ENCODE measurements around the gene LRP1.

Gene LRP1

GRCh38 chr12:57210926-57211692 is 82.8 kb downstream of the LRP1 start:
- no peak for DNase-seq (ENCODE audit: low read depth in 2 of 2)

- no peak for DNase-seq (ENCODE audit: low read depth in 2 of 2)
These were observed 83.8 kb downstream of the LRP1 start for GRCh38 chr12:57211791-57212700.

DNA sequence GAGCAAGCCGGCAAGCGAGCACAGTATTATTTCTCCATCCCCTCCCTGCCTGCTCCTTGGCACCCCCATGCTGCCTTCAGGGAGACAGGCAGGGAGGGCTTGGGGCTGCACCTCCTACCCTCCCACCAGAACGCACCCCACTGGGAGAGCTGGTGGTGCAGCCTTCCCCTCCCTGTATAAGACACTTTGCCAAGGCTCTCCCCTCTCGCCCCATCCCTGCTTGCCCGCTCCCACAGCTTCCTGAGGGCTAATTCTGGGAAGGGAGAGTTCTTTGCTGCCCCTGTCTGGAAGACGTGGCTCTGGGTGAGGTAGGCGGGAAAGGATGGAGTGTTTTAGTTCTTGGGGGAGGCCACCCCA is 84.4 kb downstream of the LRP1 start:
- DNase-seq (ENCODE audit: low read depth in 2 of 2): no peak

DNA sequence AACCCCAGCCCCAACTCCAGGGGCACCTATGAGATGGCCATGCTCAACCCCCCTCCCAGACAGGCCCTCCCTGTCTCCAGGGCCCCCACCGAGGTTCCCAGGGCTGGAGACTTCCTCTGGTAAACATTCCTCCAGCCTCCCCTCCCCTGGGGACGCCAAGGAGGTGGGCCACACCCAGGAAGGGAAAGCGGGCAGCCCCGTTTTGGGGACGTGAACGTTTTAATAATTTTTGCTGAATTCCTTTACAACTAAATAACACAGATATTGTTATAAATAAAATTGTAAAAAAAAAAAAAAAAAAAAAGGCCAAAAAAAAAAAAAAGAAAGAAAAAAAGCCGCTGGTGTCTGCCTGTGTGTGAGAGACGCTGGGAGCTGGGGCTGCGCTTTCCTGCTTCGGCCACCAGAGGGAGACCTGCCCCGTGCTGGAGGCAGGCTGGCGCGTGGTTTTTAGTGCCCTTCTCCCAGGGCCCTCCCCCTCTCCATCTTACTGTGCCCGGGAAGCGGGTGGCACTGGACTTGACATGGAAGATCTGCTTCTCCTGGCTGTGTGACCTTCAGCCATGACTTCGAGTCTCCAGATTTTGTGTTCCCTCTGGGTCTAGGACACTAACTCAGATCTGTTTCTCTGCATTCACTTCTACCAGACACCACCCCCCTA is 84.9 kb downstream of the LRP1 start:
- peak; percentile 69 to 71 for DNase-seq (ENCODE audit: low read depth in 2 of 2)

DNA sequence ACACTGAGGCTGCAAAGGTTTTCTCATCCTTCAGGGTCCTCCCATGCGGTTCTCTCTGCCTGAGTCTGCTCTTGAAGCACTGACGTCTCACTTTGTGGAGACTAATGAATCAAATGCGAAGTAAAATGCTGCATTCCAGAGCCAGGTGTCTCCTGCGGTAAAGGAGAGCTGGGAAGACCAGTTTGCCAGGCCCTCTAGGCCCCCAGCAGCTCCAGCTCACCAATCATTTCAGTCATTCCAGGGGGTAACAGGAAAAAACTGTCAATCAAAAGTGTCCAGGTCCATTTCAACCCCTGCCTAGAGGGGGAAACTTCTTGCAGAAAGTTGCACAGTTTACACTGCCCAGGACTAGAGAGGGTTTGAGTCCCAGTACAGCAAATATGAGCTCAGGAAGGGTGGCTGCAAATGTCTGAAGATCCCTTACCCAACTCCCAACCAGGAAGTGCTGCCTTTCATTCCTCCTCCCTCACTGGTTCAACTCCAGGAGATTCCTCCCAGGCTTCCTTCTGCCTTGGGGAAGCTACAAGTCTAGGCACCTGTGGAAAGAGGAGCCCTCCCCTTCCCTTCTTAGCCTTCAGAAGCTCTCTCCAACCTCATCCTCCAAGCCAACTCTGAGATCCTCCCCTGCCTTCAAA is 85.6 kb downstream of the LRP1 start:
- no peak for DNase-seq (ENCODE audit: low read depth in 2 of 2)

DNA sequence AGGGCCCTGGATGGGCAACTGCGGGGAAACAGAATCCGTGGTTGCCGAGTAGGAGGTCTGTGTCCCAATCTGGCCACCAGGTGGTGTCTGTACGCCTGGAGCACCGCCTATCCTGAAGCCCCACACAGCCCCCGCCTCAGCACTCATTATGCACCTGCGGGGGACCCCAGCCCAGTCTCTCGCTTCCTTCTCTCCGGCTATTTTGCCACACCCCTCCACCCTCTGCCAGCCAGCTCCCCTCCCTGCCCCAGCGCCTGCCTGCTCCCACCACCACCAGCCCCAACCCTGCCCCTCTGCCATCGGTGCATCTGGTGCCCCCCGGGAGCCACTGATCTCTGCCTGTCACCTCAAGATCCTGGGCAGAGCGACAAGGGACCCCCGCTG is 86.1 kb downstream of the LRP1 start:
- peak; percentile 47 to 51 for DNase-seq (ENCODE audit: low read depth in 2 of 2)

DNA sequence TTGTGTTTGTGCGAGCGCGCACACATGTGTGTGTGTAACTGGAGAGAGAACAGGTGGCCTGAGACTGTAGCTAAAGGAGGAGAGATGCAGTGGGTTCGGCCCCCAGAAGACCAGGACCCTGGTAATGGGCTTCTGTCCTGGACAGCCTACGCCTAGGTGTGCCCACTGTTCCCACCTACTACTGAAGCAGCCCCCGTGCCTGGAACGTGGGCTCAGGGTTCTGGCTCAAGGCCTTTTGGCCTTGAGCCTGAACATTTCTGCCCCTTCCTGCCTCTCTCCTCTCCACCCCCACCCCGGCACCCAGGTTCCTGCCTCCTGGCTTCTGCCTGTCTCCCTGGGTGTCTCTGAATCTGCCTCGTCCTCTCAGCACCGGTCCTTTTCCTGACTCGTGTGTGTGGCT is 86.8 kb downstream of the LRP1 start:
- DNase-seq (ENCODE audit: low read depth in 2 of 2): no peak

- DNase-seq (ENCODE audit: low read depth in 2 of 2): no peak
These were observed 87.4 kb downstream of the LRP1 start for GRCh38 chr12:57215668-57216013.

DNA sequence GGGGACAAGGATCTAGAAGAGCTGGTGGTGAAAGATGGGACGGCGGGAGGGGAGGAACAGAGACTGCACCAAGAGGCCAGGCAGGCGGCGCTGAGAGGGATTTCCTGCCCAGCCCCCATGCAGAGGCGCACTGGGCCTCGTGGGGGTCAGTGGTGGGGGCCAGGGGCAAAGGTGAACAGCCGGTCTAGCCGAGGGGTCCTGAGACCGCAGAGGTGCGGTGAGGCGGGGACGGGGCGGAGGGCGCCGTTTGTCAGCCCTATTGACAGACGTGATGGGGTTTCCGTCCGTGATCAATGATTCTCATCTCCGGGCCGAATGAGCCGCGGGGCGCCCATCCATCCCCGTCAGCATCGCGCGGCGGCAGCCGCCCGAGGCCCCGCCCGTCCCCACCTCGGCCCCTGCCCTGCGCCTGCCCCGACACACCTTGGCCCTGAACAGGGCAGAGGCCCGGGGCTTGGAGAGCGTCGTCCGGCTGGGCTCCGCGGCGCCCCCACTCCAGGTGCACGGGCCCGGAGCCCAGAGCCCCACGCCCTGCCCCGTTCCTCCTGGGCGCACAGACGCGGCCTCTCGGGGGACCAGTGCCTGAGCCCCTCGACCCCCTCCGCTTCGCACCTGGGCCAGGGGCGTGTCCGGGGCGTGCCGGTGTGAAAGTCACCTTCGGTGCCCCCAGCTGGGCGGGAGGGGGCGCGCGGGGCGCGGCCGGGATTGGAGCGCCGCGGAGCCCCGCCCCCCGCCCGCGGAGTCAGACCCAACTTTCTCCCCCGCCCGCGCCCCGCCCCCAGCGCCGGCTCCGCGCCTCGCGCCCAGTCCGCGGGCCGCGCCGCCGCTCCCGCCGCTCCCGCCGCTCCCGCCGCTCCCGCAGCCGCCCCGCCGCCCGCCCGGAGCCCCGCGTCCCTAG is 88.0 kb downstream of the LRP1 start, which contains the start of gene NXPH4:
TSS of gene NXPH4 (plus strand) at position 781 of the 898 bp plus-strand sequence. CDS start 176 bp downstream, outside the sequence.
- peak in 1 of 2 donors; percentile 33 for DNase-seq (ENCODE audit: low read depth in 2 of 2)

DNA sequence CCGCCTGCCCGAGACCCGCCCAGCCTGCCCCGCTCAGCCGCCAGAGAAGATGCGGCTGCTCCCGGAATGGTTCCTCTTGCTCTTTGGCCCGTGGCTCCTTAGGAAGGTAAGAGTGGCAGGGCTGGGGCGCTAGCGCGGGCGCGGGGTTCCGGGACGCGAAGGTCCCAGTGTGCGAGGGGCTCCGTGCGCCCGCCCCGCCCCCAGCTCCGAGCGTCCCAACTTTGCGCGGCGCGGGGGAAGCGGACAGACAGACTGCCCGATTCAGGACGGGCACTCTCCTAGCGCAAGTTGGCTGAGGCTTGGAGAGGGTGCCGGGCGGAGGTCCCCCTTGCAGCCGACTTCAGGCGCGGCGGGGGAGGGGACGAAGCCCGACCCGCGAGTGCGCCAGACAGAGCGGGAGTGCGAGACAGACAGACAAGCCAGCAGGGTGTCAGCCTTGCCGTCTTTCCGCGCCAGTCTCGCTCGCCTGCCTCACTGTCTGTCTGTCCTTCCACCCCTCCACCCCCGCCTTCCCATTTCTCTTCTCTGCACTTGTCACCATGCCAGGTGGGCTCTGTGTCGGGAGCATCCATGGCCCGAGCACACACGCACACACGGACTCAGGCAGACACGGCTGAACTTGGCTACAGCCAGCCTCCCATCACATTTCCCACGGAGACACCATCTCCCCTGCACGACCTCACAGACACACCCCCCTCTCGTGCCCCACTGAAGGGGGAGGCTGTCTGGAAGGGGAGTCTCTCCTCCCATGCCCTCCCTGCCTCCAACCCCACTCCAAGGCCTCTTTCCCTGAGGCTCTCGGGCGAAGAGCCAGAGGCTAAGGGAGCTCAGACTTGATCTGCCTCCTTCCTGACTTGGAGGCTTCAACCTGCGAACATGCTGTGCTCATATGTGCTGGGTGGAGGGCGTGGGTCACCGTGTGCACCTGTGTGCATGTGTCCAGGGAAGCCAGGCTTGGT is 88.9 kb downstream of the LRP1 start:
- no peak for DNase-seq (ENCODE audit: low read depth in 2 of 2)

- no peak for DNase-seq (ENCODE audit: low read depth in 2 of 2)
These were observed 90.0 kb downstream of the LRP1 start for GRCh38 chr12:57218030-57218853.

DNA sequence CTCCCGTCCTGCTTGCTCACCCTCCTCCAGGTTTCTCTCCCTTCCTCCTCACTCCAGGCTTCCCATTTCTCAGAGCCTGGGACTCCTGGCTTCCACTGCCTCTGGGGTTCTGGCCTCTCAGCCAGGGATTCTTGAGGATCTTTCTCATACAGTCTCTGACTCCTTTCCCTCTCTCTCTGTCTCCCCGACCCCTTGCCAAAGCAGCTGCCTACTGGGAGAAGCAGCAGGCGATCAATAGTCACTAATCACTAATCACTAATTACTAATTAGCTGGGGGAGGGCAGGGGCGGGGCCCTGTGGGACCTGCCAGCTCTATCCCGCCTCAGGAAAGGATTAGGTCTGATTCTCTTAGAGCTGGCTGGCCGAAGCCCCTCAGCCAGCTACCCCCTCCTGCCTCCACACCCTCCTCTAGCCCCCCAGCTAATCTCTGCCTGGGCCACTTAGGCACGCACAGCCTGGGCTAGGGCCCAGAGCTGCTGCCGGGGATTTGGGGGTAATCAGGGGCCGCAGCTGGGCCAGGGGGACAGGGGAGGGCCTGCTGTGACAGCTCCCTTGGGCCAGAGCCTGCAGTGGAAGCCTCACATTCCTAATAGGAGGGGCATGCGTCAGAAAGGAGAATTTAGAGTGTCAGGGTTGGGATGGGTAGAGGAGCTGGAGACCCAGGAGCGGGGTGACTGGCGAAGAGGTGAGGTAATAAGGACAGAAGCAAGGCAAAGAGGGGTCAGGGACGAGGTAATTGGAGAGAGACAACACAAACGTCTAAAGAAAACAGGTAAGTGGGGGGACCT is 91.1 kb downstream of the LRP1 start:
- no peak for DNase-seq (ENCODE audit: low read depth in 2 of 2)

GRCh38 chr12:57219993-57220754 is 91.9 kb downstream of the LRP1 start:
- no peak for DNase-seq (ENCODE audit: low read depth in 2 of 2)

GRCh38 chr12:57220770-57221168 is 92.5 kb downstream of the LRP1 start:
- DNase-seq (ENCODE audit: low read depth in 2 of 2): no peak

DNA sequence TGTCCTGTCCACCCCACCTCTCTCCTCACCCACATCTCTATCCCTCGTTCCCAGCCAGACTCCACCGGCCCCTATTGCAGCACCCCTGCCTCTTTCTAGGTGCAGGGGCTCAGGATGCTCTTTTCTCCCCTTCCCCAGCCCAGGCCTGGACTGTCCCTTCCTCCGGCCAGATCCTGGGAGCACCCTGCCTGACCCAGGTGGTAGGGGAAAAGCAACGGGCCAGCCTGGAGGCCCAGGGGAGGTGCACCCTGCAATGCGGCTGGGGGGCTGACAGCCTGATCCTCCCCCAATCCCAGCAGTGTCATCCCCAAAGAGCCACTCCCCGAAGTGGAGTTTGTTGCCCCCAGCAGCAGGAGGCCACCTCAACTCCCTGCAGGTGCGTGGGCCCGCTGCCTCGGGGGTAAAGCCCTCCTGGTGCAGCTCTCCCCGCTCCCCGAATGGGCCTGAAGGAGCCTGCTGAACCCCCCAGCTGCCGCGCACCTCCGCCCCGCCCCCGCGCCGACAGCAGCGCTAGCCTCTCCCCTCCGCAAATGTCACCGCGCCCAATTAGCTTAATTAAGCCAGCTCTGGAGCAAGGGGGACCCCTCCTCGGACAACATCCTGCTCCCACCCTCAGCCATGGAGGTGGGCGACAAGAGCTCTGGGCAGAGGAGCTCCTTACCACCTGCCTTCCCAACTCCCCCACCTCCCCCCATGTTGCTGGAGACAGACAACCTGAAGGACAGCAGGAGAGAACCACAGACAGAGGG is 93.1 kb downstream of the LRP1 start:
- DNase-seq (ENCODE audit: low read depth in 2 of 2): no peak

Data from activated CD8-positive, alpha-beta memory T cell treated with anti-CD3 and anti-CD28 coated beads for 4 hours (primary cell).